GM23338 (cell line): ENCODE results near the gene BCL2L12. TPM values are rescaled to one million over a fixed set of nuclear protein-coding genes. Genes with fewer than 3 reads are reported as not detected.

Experiments
- ATAC-seq: fragments of 200-7000 bp; cut with Tn5 transposase; 3 replicates; pipeline ENCODE4 v1.9.1; 2020
- DNase-seq: peaks from one replicate; pipeline ENCODE4 v3.0.0-alpha.2; 2015; ENCODE audit warnings: low spot score
- H2AFZ ChIP-seq: fragments of 200-600 bp; sonication (generic); 2 replicates; pipeline ENCODE4 v1.8.0; 2016; ENCODE audit warnings: antibody characterized with exemption, mild to moderate bottlenecking, moderate library complexity
- H3F3A ChIP-seq: fragments of 200-600 bp; sonication (generic); replicated peaks from 2 replicates; pipeline ENCODE4 v1.8.0; 2017; ENCODE audit warnings: antibody characterized with exemption, mixed run types, low read depth
- H3K27ac ChIP-seq: fragments of 200-600 bp; sonication (generic); 2 replicates; pipeline ENCODE4 v1.6.1; 2016; ENCODE audit warnings: low read depth
- H3K27me3 ChIP-seq: fragments of 200-600 bp; sonication (generic); 2 replicates; pipeline ENCODE4 v1.8.0; 2016; ENCODE audit warnings: mild to moderate bottlenecking, mixed run types, moderate library complexity; ENCODE audit not compliant: insufficient read depth
- H3K36me3 ChIP-seq: fragments of 200-600 bp; sonication (generic); 2 replicates; pipeline ENCODE4 v1.8.0; 2016; ENCODE audit warnings: mild to moderate bottlenecking; ENCODE audit not compliant: insufficient read depth
- H3K4me1 ChIP-seq: fragments of 200-600 bp; sonication (generic); 2 replicates; pipeline ENCODE4 v1.8.0; 2016; ENCODE audit warnings: mild to moderate bottlenecking, moderate library complexity; ENCODE audit not compliant: insufficient read depth
- H3K4me2 ChIP-seq: fragments of 200-600 bp; sonication (generic); 2 replicates; pipeline ENCODE4 v1.7.1; 2017; ENCODE audit warnings: mixed run types
- H3K4me3 ChIP-seq: fragments of 200-600 bp; sonication (generic); 2 replicates; pipeline ENCODE4 v1.6.1; 2016; ENCODE audit warnings: mixed run types
- H3K79me2 ChIP-seq: fragments of 200-600 bp; sonication (generic); replicated peaks from 2 replicates; pipeline ENCODE4 v1.8.0; 2017; ENCODE audit warnings: mild to moderate bottlenecking; ENCODE audit not compliant: insufficient read depth
- H3K9me2 ChIP-seq: fragments of 200-600 bp; sonication (generic); 2 replicates; pipeline ENCODE4 v1.8.0; 2017; ENCODE audit not compliant: insufficient read depth
- H4K20me1 ChIP-seq: fragments of 200-600 bp; sonication (generic); replicated peaks from 2 replicates; pipeline ENCODE4 v1.8.0; 2017; ENCODE audit warnings: mild to moderate bottlenecking; ENCODE audit not compliant: insufficient read depth
- H3K27ac Mint-ChIP-seq: 2 replicates; pipeline ENCODE4 v1.8.0; 2020; ENCODE audit warnings: inconsistent platforms, mild to moderate bottlenecking, moderate library complexity, mixed read lengths
- H3K27me3 Mint-ChIP-seq: 3 replicates; pipeline ENCODE4 v1.8.0; 2022; ENCODE audit warnings: low read depth, mild to moderate bottlenecking, moderate library complexity, mixed read lengths, inconsistent platforms; ENCODE audit not compliant: insufficient read depth, poor library complexity
- H3K36me3 Mint-ChIP-seq: 3 replicates; pipeline ENCODE4 v1.8.0; 2021; ENCODE audit warnings: low read depth, mild to moderate bottlenecking, inconsistent platforms, moderate library complexity, mixed read lengths
- H3K4me1 Mint-ChIP-seq: 3 replicates; pipeline ENCODE4 v1.8.0; 2020; ENCODE audit warnings: mild to moderate bottlenecking, inconsistent platforms, mixed read lengths
- H3K4me3 Mint-ChIP-seq: 3 replicates; pipeline ENCODE4 v1.8.0; 2021; ENCODE audit warnings: moderate library complexity, mild to moderate bottlenecking, inconsistent platforms, mixed read lengths
- H3K9me3 Mint-ChIP-seq: 3 replicates; pipeline ENCODE4 v1.8.0; 2020; ENCODE audit warnings: moderate library complexity, mild to moderate bottlenecking, inconsistent platforms, mixed read lengths
- CREB1 ChIP-seq: fragments of 250-450 bp; sonication (Bioruptor Pico); IDR thresholded peaks from 2 replicates; pipeline ENCODE4 v1.5.0; 2020; ENCODE audit warnings: low read depth, mild to moderate bottlenecking, moderate library complexity
- CTCF ChIP-seq, 2 experiments: fragments of 200-600 bp in 1 of 2; sonication (generic) in 1 of 2; conservative IDR thresholded peaks; 2 replicates each; pipeline versions ENCODE4 v1.5.1 to v1.6.1; 2016 to 2017; ENCODE audit warnings: antibody characterized with exemption in 2 of 2, low read depth in 2 of 2, mild to moderate bottlenecking in 2 of 2, moderate library complexity in 1 of 2
- JUNB ChIP-seq: IDR thresholded peaks from one replicate; pipeline ENCODE4 v1.6.1; 2016; ENCODE audit warnings: antibody characterized with exemption; ENCODE audit not compliant: unreplicated experiment
- POLR2AphosphoS5 ChIP-seq: IDR thresholded peaks from 2 replicates; pipeline ENCODE4 v1.6.1; 2016; ENCODE audit warnings: antibody characterized with exemption, low read depth
- REST ChIP-seq: IDR thresholded peaks from one replicate; pipeline ENCODE4 v1.6.1; 2018; ENCODE audit warnings: antibody characterized with exemption; ENCODE audit not compliant: unreplicated experiment
- ZNF114 ChIP-seq: fragments of 250-450 bp; sonication (Bioruptor Pico); IDR thresholded peaks from 2 replicates; pipeline ENCODE4 v1.5.0; 2020; ENCODE audit warnings: mild to moderate bottlenecking, moderate library complexity
- polyA plus RNA-seq: library from polyadenylated mRNA; unstranded; fragments of >200 nt; fragmentation: Nextera tagmentation; extraction: Ambion mirVana; gene quantifications from 2 replicates; pipeline ENCODE4 v1.2.1, GENCODE V29; 2016
- total RNA-seq: library from RNA; depleted of rRNA; stranded (reverse); fragments of >200 nt; shearing (Covaris generic); gene quantifications from 2 replicates; pipeline ENCODE4 v1.2.3, GENCODE V29; 2014

BCL2L12 gene
- total and polyA plus RNA-seq, 2 experiments from 2014 or later, result 61.3 to 102 TPM

- TF ChIP-seq CTCF (conservative IDR thresholded peaks at IDR 0.05; ENCODE audit: low read depth in 2 of 2), result no peak
- no peak for TF ChIP-seq REST
- TF ChIP-seq JUNB, result no peak
- no peak for TF ChIP-seq CREB1 (CRISPR knock-in tag)
- TF ChIP-seq ZNF114 (CRISPR knock-in tag), result no peak
Measured at GRCh38 chr19:49710372-49710951, 44.7 kb downstream of the BCL2L12 start (continued).

GRCh38 chr19:49712397-49712859 is 46.7 kb downstream of the BCL2L12 start:
- DNase-seq, result peak; percentile 92
- no peak overlapping the region for H3K27ac ChIP-seq
- TF ChIP-seq REST (no peak), POLR2AphosphoS5 (peak; percentile 60)
- no peaks in the 10 kb centered on the region for H3K79me2 ChIP-seq
- Mint-ChIP-seq H3K36me3 (peaks cover 55% of the 10 kb centered on the region), H3K9me3 (no peaks in the 10 kb centered on the region), H3K4me1 (peaks cover 4% of the 10 kb centered on the region; the same call in 2 of the 3 replicates), H3K27me3 (peaks cover 11% of the 10 kb centered on the region), H3K27ac (no peak overlapping the region), H3K4me3 (no peak overlapping the region)
- no peaks in the 10 kb centered on the region for H3K27me3 ChIP-seq
- peaks cover 3% of the 10 kb centered on the region; the same call in 1 of the 2 replicates for H3K4me1 ChIP-seq
- H3F3A ChIP-seq, result no peaks in the 10 kb centered on the region
- H3K4me3 ChIP-seq, result no peak overlapping the region
- H3K4me2 ChIP-seq, result 0 out of 2 replicates have a peak overlapping the region, but pooled peaks have one; percentile 43
- no peaks in the 10 kb centered on the region for H4K20me1 ChIP-seq
- H3K36me3 ChIP-seq, result peaks cover 7% of the 10 kb centered on the region; the same call in 1 of the 2 replicates
- no peak overlapping the region for H2AFZ ChIP-seq
- H3K9me2 ChIP-seq, result no peaks in the 10 kb centered on the region
- peak; percentile 93 for ATAC-seq
